Islet precursor cell (in vitro differentiated cells): Measurements from ENCODE around the gene IGFBP5.

Source experiments
- DNase-seq: peaks from one replicate; pipeline ENCODE4 v3.0.0-alpha.2; 2018

IGFBP5 gene

GRCh38 chr2:216663106-216663505, 32.2 kb downstream of the IGFBP5 start:
- DNase-seq, result no peak

GRCh38 chr2:216661639-216662375, 33.5 kb downstream of the IGFBP5 start:
- no peak for DNase-seq

- no peak for DNase-seq
Measured at GRCh38 chr2:216661051-216661450, 34.3 kb downstream of the IGFBP5 start.

- peak; percentile 40 for DNase-seq
Measured at GRCh38 chr2:216660496-216660895, 34.9 kb downstream of the IGFBP5 start.

- DNase-seq, result peak; percentile 35
Measured at GRCh38 chr2:216659276-216659675, 36.1 kb downstream of the IGFBP5 start.

- no peak for DNase-seq
Measured at GRCh38 chr2:216658757-216659156, 36.6 kb downstream of the IGFBP5 start.

- DNase-seq, result no peak
Measured at GRCh38 chr2:216657980-216658379, 37.4 kb downstream of the IGFBP5 start.

GRCh38 chr2:216657086-216657855, 38.1 kb downstream of the IGFBP5 start:
- DNase-seq, result peak; percentile 63

GRCh38 chr2:216654528-216655052, 40.8 kb downstream of the IGFBP5 start:
- DNase-seq, result no peak

GRCh38 chr2:216653931-216654365, 41.4 kb downstream of the IGFBP5 start:
- DNase-seq, result no peak

- no peak for DNase-seq
Measured at GRCh38 chr2:216653093-216653799, 42.1 kb downstream of the IGFBP5 start.

GRCh38 chr2:216652566-216652965, 42.8 kb downstream of the IGFBP5 start:
- DNase-seq, result no peak

- DNase-seq, result no peak
Measured at GRCh38 chr2:216651351-216651881, 43.9 kb downstream of the IGFBP5 start.

GRCh38 chr2:216650626-216651257, 44.6 kb downstream of the IGFBP5 start:
- no peak for DNase-seq

- no peak for DNase-seq
Measured at GRCh38 chr2:216649574-216649973, 45.8 kb downstream of the IGFBP5 start.

- DNase-seq, result no peak
Measured at GRCh38 chr2:216648105-216648504, 47.2 kb downstream of the IGFBP5 start.

GRCh38 chr2:216646116-216646515, 49.2 kb downstream of the IGFBP5 start:
- no peak for DNase-seq

- DNase-seq, result no peak
Measured at GRCh38 chr2:216645636-216645950, 49.8 kb downstream of the IGFBP5 start.

- DNase-seq, result no peak
Measured at GRCh38 chr2:216644842-216645635, 50.3 kb downstream of the IGFBP5 start.

- DNase-seq, result no peak
Measured at GRCh38 chr2:216643986-216644659, 51.2 kb downstream of the IGFBP5 start.

- DNase-seq, result no peak
Measured at GRCh38 chr2:216637472-216637871, 57.9 kb downstream of the IGFBP5 start.
